SJCRH30 (cell line): ENCODE data around the gene RBMX. TPM values are rescaled to one million over a fixed set of nuclear protein-coding genes. Genes with fewer than 3 reads are reported as not detected.
"Not testable (repeated sequence)": the region's sequence is repeated elsewhere in the genome, so short reads cannot be mapped to it uniquely, and the experiment has no call there.

Experiments used
- DNase-seq, 2 experiments: peaks; one replicate each; pipeline ENCODE4 v3.0.0-alpha.2; 2015 to 2020
- H3K27ac ChIP-seq: fragments of 250-450 bp; sonication (Bioruptor Pico); 2 replicates; pipeline ENCODE4 v1.5.1; 2020; ENCODE audit warnings: mild to moderate bottlenecking, moderate library complexity
- H3K27me3 ChIP-seq: fragments of 250-450 bp; sonication (Bioruptor Pico); 2 replicates; pipeline ENCODE4 v1.5.1; 2020; ENCODE audit warnings: mild to moderate bottlenecking, moderate library complexity
- H3K36me3 ChIP-seq: fragments of 250-450 bp; sonication (Bioruptor Pico); 2 replicates; pipeline ENCODE4 v1.5.1; 2020; ENCODE audit warnings: mild to moderate bottlenecking, moderate library complexity
- H3K4me1 ChIP-seq: fragments of 250-450 bp; sonication (Bioruptor Pico); 2 replicates; pipeline ENCODE4 v1.5.1; 2020; ENCODE audit warnings: mild to moderate bottlenecking, moderate library complexity
- H3K4me3 ChIP-seq: fragments of 250-450 bp; sonication (Bioruptor Pico); 2 replicates; pipeline ENCODE4 v1.5.1; 2020; ENCODE audit warnings: mild to moderate bottlenecking, moderate library complexity
- H3K9me3 ChIP-seq: fragments of 250-450 bp; sonication (Bioruptor Pico); replicated peaks from 2 replicates; pipeline ENCODE4 v1.5.1; 2020; ENCODE audit warnings: mild to moderate bottlenecking, moderate library complexity
- total RNA-seq: library from RNA; depleted of rRNA; stranded (reverse); fragments of >200 nt; shearing (Covaris generic); gene quantifications from 2 replicates; pipeline ENCODE4 v1.2.3, GENCODE V29; 2014

RBMX gene
- total RNA-seq, 1 experiment from 2014 or later = 490 TPM

- Histone ChIP-seq H3K36me3 (no peaks in the 10 kb centered on the region), H3K27ac (no peak overlapping the region), H3K4me1 (peaks cover 9% of the 10 kb centered on the region; the same call in 1 of the 2 replicates), H3K9me3 (no peaks in the 10 kb centered on the region), H3K4me3 (no peak overlapping the region), H3K27me3 (no peaks in the 10 kb centered on the region)
- no peak for DNase-seq
Observed at GRCh38 chrX:136896121-136896914, 15.8 kb upstream of the RBMX start.

GRCh38 chrX:136892412-136892811 is 11.9 kb upstream of the RBMX start:
- Histone ChIP-seq H3K36me3 (no peaks in the 10 kb centered on the region), H3K27me3 (no peaks in the 10 kb centered on the region), H3K9me3 (no peaks in the 10 kb centered on the region), H3K27ac (no peak overlapping the region), H3K4me3 (no peak overlapping the region), H3K4me1 (no peaks in the 10 kb centered on the region)
- no peak for DNase-seq

DNA sequence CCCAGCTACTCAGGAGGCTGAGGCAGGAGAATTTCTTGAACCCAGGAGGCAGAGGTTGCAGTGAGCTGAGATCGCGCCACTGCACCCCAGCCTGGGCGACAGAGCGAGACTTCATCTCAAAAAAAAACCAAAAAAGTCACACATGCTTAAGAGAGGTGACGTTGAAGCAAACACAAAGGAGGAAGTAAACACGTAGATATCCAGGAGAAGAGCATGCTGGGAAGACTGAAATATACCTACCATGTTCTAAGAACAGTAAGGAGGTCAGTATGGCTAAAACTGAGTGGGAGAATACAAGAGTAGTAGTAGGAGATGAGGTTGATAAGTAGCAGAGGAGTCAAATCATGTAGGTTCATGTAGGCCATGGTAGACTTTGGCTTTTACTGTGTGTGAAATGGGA is 10.1 kb upstream of the RBMX start:
- not testable (repeated sequence) for H3K27me3 ChIP-seq, H3K4me1 ChIP-seq, H3K4me3 ChIP-seq, H3K9me3 ChIP-seq, H3K27ac ChIP-seq, DNase-seq, H3K36me3 ChIP-seq

- no peak for DNase-seq
- no peaks in the 10 kb centered on the region for H3K4me1 ChIP-seq
- H3K9me3 ChIP-seq = no peaks in the 10 kb centered on the region
- H3K4me3 ChIP-seq = no peak overlapping the region
- no peaks in the 10 kb centered on the region for H3K36me3 ChIP-seq
- no peaks in the 10 kb centered on the region for H3K27me3 ChIP-seq
- no peak overlapping the region for H3K27ac ChIP-seq
Observed at GRCh38 chrX:136889269-136889668, 8.7 kb upstream of the RBMX start.

- H3K4me3 ChIP-seq = peak overlapping the region; percentile 96
- H3K27me3 ChIP-seq = no peaks in the 10 kb centered on the region
- H3K27ac ChIP-seq = peak overlapping the region; percentile 97
- DNase-seq = peak; percentile 11 to 48
- no peaks in the 10 kb centered on the region for H3K9me3 ChIP-seq
- H3K4me1 ChIP-seq = 0 out of 2 replicates have a peak, but pooled peaks cover 2% of the 10 kb centered on the region
- H3K36me3 ChIP-seq = peaks cover 44% of the 10 kb centered on the region
Observed at GRCh38 chrX:136880003-136880451, 498 bp downstream of the RBMX start.

DNA sequence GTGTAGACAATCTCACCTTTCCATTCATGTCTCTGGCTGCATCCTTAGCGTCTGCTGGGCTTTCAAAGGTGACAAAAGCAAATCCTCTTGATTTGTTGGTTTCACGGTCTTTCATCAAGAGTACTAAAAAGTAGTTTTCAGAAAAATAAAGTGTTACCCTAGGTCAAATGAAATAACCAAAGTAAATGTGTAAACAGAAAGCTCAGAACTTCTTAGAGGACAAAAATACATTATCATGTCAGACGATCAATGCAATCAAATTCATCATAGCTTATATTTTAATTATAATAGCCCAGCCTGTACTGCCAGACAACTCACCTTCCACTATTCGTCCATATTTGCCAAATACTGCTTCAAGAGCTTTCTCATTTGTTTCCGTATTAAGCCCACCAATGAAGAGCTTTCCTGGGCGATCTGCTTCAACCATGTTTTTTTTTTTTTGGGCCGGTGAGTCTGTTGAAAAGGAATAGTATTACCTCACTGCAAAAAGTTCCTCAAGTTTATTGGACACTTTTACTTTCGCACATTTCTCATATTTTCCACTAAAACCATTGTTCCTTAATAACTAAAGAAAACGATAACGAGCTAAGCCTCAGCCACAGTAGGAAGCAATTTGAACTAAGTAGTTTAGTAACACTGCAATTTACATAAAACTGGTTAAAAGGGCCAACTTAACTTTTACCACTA is 1.4 kb downstream of the RBMX start:
- no peak for DNase-seq
- H3K27me3 ChIP-seq = no peaks in the 10 kb centered on the region
- peak overlapping the region; percentile 96 for H3K4me3 ChIP-seq
- peaks cover 53% of the 10 kb centered on the region for H3K36me3 ChIP-seq
- 0 out of 2 replicates have a peak, but pooled peaks cover 2% of the 10 kb centered on the region for H3K4me1 ChIP-seq
- H3K27ac ChIP-seq = peak overlapping the region; percentile 97
- no peaks in the 10 kb centered on the region for H3K9me3 ChIP-seq

DNA sequence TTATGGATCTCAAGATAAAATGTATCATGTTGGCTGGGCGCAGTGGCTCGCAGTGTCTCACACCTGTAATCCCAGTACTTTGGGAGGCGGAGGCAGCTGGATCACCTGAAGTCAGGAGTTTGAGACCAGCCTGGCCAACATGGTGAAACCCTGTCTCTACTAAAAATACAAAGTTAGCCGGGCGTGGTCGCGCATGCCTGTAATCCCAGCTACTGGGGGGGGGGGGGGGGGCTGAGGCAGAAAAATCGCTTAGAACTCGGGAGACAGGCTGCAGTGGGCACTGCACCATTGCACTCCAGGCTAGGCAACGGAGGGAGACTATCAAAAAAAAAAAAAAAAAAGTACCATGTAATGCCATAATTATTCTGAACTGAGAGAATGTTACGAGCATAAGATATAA is 2.1 kb downstream of the RBMX start:
- Histone ChIP-seq H3K4me3 (peak overlapping the region; percentile 96), H3K9me3 (no peaks in the 10 kb centered on the region), H3K36me3 (peaks cover 56% of the 10 kb centered on the region), H3K4me1 (0 out of 2 replicates have a peak, but pooled peaks cover 2% of the 10 kb centered on the region), H3K27ac (no peak overlapping the region), H3K27me3 (no peaks in the 10 kb centered on the region)
- DNase-seq = no peak

DNA sequence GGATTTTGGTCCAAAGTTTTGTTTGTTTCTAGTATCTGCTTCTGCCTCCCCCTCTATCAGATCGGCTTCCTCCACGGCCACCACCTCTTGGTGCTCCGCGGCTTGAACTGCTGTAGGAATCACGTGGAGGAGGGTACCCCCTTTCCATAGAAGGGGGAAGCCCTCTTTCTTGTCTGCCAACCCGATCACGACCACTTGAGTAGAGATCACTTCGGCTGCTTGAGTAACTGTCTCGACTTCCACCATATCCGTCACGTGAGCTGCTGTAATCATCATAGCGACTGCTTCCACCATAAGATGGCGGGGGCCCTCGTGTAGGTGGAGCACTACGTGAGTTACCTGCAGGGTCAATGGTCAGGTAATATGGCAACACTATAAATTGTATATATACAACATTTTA is 6.4 kb downstream of the RBMX start:
- H3K27me3 ChIP-seq, H3K4me1 ChIP-seq, H3K27ac ChIP-seq, H3K4me3 ChIP-seq, H3K9me3 ChIP-seq, DNase-seq: not testable (repeated sequence)
- H3K36me3 ChIP-seq = peaks cover 82% of the 10 kb centered on the region

GRCh38 chrX:136873210-136873609 is 7.3 kb downstream of the RBMX start:
- not testable (repeated sequence) for H3K4me1 ChIP-seq, H3K4me3 ChIP-seq, H3K27me3 ChIP-seq, H3K27ac ChIP-seq, H3K9me3 ChIP-seq, DNase-seq
- peaks cover 84% of the 10 kb centered on the region for H3K36me3 ChIP-seq

GRCh38 chrX:136872091-136872700 is 8.3 kb downstream of the RBMX start:
- no peak overlapping the region for H3K27ac ChIP-seq
- H3K4me3 ChIP-seq = no peak overlapping the region
- H3K4me1 ChIP-seq = no peaks in the 10 kb centered on the region
- H3K27me3 ChIP-seq = no peaks in the 10 kb centered on the region
- peaks cover 85% of the 10 kb centered on the region for H3K36me3 ChIP-seq
- no peaks in the 10 kb centered on the region for H3K9me3 ChIP-seq
- DNase-seq = no peak

GRCh38 chrX:136870064-136870463 is 10.5 kb downstream of the RBMX start:
- no peaks in the 10 kb centered on the region for H3K9me3 ChIP-seq
- no peaks in the 10 kb centered on the region for H3K4me1 ChIP-seq
- no peak for DNase-seq
- H3K36me3 ChIP-seq = peaks cover 81% of the 10 kb centered on the region
- no peaks in the 10 kb centered on the region for H3K27me3 ChIP-seq
- no peak overlapping the region for H3K4me3 ChIP-seq
- no peak overlapping the region for H3K27ac ChIP-seq

DNA sequence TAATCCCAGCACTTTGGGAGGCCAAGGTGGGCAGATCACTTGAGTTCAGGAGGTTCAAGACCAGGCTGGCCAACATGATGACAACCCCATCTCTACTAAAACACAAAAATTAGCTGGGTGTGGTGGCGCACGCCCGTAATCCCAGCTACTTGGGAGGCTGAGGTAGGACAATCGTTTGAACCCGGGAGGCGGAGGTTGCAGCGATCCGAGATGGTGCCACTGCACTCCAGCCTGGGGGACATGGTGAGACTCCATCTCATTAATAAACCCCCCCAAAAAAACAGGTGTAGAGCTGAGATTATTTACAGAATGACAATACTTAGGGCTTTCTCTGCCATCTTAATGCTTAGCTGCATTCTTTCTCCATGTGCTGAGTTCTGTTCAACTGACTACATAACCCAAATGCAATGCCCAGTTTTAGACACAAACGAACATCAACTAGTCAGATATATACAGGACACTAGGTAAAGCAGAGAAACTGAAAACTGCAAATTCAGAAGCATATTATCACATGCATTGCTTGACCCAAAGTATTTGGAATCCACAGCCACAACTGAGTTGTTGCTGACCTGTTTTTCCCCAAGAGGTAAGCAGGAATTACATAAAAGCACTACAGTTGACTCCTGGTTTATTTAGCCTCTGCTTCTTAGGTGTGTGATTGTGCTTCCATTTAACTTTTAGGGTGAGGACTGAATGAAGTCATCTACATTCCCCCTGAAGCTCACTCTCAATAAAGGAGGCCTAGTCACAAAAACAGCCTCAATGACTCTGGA is 12.1 kb downstream of the RBMX start:
- H3K36me3 ChIP-seq = peaks cover 69% of the 10 kb centered on the region

DNA sequence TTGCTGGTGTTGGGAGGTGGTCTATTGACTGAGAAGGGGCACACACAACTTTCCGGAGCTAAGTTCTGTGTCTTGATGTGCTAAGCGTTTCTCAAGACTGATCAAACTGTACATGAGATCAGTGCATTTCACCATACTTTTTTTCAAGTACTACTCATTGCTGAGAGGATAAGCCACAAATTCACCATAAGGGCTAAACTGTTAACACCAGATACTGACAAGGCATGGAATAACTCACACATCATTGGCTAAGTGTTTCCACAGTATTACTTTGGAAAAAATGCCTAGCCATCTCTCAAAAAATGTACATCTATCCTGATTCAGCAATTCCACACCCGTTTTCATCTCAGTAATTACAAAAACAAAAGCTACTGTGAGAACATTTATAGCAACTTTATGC is 13.0 kb downstream of the RBMX start:
- H3K4me1 ChIP-seq = no peaks in the 10 kb centered on the region
- no peak overlapping the region for H3K27ac ChIP-seq
- no peak overlapping the region for H3K4me3 ChIP-seq
- no peaks in the 10 kb centered on the region for H3K27me3 ChIP-seq
- H3K9me3 ChIP-seq = no peaks in the 10 kb centered on the region
- H3K36me3 ChIP-seq = peaks cover 59% of the 10 kb centered on the region
- no peak for DNase-seq

More for the DNA sequence above, 12.1 kb downstream of the RBMX start:
- Histone ChIP-seq H3K27me3 (no peaks in the 10 kb centered on the region), H3K4me1 (no peaks in the 10 kb centered on the region), H3K27ac (no peak overlapping the region), H3K9me3 (no peaks in the 10 kb centered on the region), H3K4me3 (no peak overlapping the region)
- DNase-seq = no peak

GRCh38 chrX:136867096-136867491 is 13.4 kb downstream of the RBMX start:
- H3K36me3 ChIP-seq = peaks cover 55% of the 10 kb centered on the region
- H3K9me3 ChIP-seq = no peaks in the 10 kb centered on the region
- no peak overlapping the region for H3K4me3 ChIP-seq
- no peak for DNase-seq
- H3K27ac ChIP-seq = no peak overlapping the region
- H3K4me1 ChIP-seq = no peaks in the 10 kb centered on the region
- H3K27me3 ChIP-seq = no peaks in the 10 kb centered on the region
